PFSK-1 (cell line): ENCODE data around the gene CCDC69.

ENCODE experiments used
- FOXP2 ChIP-seq: optimal IDR thresholded peaks from 2 replicates; pipeline ENCODE3; 2011; ENCODE audit warnings: borderline replicate concordance, control low read depth, inconsistent platforms; ENCODE audit not compliant: insufficient read depth; ENCODE audit errors: extremely low read length, extremely low read depth
- POLR2AphosphoS5 ChIP-seq: IDR thresholded peaks from 2 replicates; pipeline ENCODE4 v1.6.1; 2012; ENCODE audit warnings: low read depth, mild to moderate bottlenecking, control low read depth, low read length, moderate library complexity
- SIN3A ChIP-seq: IDR thresholded peaks from 2 replicates; pipeline ENCODE4 v1.6.1; 2012; ENCODE audit warnings: mild to moderate bottlenecking, low read length, moderate library complexity, borderline replicate concordance; ENCODE audit not compliant: insufficient read depth
- TAF1 ChIP-seq: IDR thresholded peaks from 2 replicates; pipeline ENCODE4 v1.6.1; 2012; ENCODE audit warnings: low read length, control low read depth, borderline replicate concordance; ENCODE audit not compliant: insufficient read depth
- TF ChIP-seq, protein P1 (sequence below), 2 experiments: IDR thresholded peaks; 2 replicates each; pipeline versions ENCODE4 v1.6.1 to v1.8.0; 2011 to 2012; ENCODE audit warnings: low read depth in 2 of 2, low read length in 2 of 2, control low read depth in 1 of 2, inconsistent platforms in 1 of 2, mild to moderate bottlenecking in 1 of 2, moderate library complexity in 1 of 2; ENCODE audit not compliant: insufficient read depth in 1 of 2

CCDC69 gene

DNA sequence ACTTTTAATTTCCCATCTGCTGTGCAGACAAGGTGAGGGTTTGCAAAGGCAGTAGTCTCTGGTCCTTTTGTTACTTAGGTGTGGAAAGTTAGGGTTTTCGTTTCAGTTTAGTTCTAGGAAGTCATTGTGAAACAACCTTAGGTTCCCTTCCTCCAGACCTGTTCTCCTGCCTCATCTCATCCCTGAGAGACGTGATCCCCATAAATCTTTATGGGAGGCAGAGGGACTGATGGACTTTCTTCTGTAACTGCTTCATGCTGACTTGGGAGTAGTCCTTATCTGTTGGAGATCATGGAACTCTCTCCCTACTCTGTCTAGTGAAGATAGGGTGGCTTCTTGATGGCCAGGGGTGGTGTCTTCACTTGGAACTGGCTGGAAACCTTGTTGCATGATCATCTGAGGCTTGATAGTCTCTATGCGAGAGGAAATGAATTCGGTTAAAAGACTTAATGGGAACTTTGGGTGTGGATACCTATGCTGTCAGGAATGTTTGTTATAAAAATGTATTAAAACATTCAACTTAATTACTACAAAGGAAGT is 21.9 kb upstream of the CCDC69 start:
- TF ChIP-seq, protein P1, sequence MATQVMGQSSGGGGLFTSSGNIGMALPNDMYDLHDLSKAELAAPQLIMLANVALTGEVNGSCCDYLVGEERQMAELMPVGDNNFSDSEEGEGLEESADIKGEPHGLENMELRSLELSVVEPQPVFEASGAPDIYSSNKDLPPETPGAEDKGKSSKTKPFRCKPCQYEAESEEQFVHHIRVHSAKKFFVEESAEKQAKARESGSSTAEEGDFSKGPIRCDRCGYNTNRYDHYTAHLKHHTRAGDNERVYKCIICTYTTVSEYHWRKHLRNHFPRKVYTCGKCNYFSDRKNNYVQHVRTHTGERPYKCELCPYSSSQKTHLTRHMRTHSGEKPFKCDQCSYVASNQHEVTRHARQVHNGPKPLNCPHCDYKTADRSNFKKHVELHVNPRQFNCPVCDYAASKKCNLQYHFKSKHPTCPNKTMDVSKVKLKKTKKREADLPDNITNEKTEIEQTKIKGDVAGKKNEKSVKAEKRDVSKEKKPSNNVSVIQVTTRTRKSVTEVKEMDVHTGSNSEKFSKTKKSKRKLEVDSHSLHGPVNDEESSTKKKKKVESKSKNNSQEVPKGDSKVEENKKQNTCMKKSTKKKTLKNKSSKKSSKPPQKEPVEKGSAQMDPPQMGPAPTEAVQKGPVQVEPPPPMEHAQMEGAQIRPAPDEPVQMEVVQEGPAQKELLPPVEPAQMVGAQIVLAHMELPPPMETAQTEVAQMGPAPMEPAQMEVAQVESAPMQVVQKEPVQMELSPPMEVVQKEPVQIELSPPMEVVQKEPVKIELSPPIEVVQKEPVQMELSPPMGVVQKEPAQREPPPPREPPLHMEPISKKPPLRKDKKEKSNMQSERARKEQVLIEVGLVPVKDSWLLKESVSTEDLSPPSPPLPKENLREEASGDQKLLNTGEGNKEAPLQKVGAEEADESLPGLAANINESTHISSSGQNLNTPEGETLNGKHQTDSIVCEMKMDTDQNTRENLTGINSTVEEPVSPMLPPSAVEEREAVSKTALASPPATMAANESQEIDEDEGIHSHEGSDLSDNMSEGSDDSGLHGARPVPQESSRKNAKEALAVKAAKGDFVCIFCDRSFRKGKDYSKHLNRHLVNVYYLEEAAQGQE (IDR thresholded peaks at IDR 0.05; ENCODE audit: insufficient read depth in 1 of 2, low read depth in 2 of 2, low read length in 2 of 2) = no peak
- TF ChIP-seq SIN3A = no peak
- no peak for TF ChIP-seq TAF1
- TF ChIP-seq POLR2AphosphoS5 = no peak
- TF ChIP-seq FOXP2 = no peak

DNA sequence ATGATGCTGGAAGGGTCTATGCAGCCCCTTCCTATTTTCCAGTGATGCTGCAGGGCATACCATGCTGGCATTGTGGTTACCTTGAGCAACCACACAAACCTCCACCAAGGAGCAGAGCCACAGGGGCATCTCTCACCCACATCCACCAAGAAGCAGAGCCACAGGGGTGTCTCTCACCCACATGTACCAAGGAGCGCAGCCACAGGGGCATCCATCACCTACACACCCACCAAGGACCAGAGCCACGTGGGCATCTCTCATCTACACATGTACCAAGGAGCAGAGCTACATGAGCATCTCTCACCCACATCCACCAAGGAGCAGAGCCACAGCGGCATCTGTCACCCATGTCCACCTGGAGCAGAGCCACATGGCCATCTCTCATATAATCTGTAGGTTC is 20.3 kb upstream of the CCDC69 start:
- TF ChIP-seq SIN3A = no peak
- TF ChIP-seq, protein P1 (IDR thresholded peaks at IDR 0.05; ENCODE audit: insufficient read depth in 1 of 2, low read depth in 2 of 2, low read length in 2 of 2) = no peak
- TF ChIP-seq TAF1 = no peak
- no peak for TF ChIP-seq FOXP2
- no peak for TF ChIP-seq POLR2AphosphoS5

DNA sequence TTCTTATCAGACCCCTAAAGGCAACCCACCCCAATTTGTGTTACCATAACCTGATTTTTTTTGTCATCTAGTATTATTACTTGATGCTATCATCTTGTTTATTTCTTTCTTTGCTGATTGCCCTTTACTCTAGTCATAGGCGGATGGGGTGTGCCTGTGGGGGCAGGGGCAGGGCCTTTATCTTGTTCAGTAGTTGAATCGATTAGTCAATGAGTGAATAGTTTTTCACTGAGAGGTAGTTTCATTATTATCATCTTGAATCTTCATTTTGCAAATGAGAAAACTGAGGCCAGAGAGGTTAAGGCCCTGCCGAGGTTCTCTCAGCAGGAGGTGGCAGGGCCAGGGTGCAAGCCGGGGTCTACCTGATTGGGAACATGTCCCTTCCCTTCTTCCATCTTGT is 19.7 kb upstream of the CCDC69 start:
- TF ChIP-seq TAF1 = no peak
- no peak for TF ChIP-seq POLR2AphosphoS5
- TF ChIP-seq, protein P1 (IDR thresholded peaks at IDR 0.05; ENCODE audit: insufficient read depth in 1 of 2, low read depth in 2 of 2, low read length in 2 of 2) = no peak
- TF ChIP-seq SIN3A = no peak
- no peak for TF ChIP-seq FOXP2

DNA sequence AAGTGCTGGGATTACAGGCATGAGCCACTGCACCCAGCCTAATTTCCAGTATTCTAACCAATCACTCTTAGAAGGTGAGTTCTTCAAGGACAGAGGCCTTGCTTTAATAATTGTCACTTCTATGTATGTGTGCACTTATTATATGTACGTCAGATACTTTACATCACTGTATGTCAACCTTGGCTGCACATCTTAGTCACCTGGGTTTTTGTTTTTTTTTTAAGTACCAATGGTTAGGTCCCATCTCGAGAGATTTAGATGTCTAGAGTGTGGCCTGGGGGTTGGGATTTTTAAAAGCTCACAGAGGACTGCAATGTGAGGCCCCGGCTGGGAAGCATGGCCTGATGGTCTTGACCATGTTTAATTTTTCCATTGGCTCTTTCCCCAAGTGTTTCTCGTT is 19.2 kb upstream of the CCDC69 start:
- TF ChIP-seq SIN3A = no peak
- TF ChIP-seq, protein P1 (IDR thresholded peaks at IDR 0.05; ENCODE audit: insufficient read depth in 1 of 2, low read depth in 2 of 2, low read length in 2 of 2) = no peak

DNA sequence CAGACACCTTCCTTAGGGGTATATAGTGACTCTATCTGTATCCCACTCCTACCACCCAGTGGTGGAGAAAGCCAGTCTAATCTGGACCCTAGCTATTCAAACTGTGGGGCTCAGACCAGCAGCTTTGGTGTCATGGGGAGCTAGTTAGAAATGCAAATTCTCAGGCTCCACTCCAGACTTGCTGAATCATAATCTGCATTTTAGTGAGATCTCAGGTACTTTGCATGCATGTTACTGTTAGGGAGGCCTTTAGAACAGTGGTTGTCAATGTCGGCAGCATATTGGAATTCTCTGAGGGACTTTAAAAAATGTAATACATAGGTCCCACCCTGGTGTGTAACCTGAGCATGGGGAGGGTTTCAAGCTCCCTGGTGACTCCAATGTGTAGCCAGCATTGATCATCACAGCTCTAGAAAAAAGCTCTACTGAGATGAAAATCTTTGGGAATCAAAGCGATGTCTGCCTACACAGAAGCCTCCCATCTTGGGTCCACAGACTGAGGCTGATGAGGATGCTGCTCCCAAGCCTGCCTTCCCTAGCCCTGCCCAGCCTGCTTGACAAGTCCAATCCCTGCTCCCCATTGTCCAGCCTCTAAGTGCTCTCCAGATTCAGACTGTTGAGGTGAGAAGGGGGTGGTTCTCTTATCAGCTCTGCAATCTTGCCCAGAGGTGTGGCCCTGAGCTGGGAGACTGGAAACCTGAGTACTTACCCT is 17.2 kb upstream of the CCDC69 start:
- no peak for TF ChIP-seq FOXP2
- TF ChIP-seq SIN3A = no peak
